ENCODE measurements around the gene IMP4.
"Not testable (repeated sequence)": the region's sequence is repeated elsewhere in the genome, so short reads cannot be mapped to it uniquely, and the experiment has no call there.

Gene IMP4

GRCh38 chr2:130342533-130343275 is at the start of gene IMP4:
Gene IMP4 (plus strand): TSS chr2:130342897. CDS start chr2:130342933, 36 bp downstream.
- DNase-seq, result peak; percentile 98
- in situ Hi-C loops (cut with MboI; ENCODE audit: low pct_unique_long_range_greater_than_20kb, low sequenced_read_pairs), result loop anchor here (25.0 kb wide), 1 partner anchor 180 kb away; no protein-coding TSS in a partner anchor

GRCh38 chr2:130300258-130300969 is 42.3 kb upstream of the IMP4 start:
- in situ Hi-C loops (cut with MboI; ENCODE audit: low pct_unique_long_range_greater_than_20kb, low sequenced_read_pairs), result no loop called here
- no peak for DNase-seq

- DNase-seq, result no peak
- in situ Hi-C loops (cut with MboI; ENCODE audit: low pct_unique_long_range_greater_than_20kb, low sequenced_read_pairs), result no loop called here
Observed at GRCh38 chr2:130300970-130301348, 41.7 kb upstream of the IMP4 start.

- in situ Hi-C loops (cut with MboI; ENCODE audit: low pct_unique_long_range_greater_than_20kb, low sequenced_read_pairs), result no loop called here
- no peak for DNase-seq
Observed at GRCh38 chr2:130302164-130302886, 40.4 kb upstream of the IMP4 start.

GRCh38 chr2:130303169-130303568 is 39.5 kb upstream of the IMP4 start:
- in situ Hi-C loops (cut with MboI; ENCODE audit: low pct_unique_long_range_greater_than_20kb, low sequenced_read_pairs), result no loop called here
- no peak for DNase-seq

GRCh38 chr2:130304726-130305125 is 38.0 kb upstream of the IMP4 start:
- DNase-seq, result no peak
- in situ Hi-C loops (cut with MboI; ENCODE audit: low pct_unique_long_range_greater_than_20kb, low sequenced_read_pairs), result no loop called here

- in situ Hi-C loops (cut with MboI; ENCODE audit: low pct_unique_long_range_greater_than_20kb, low sequenced_read_pairs), result no loop called here
Observed at GRCh38 chr2:130307850-130308249, 34.8 kb upstream of the IMP4 start.

GRCh38 chr2:130310881-130311280 is 31.8 kb upstream of the IMP4 start:
- in situ Hi-C loops (cut with MboI; ENCODE audit: low pct_unique_long_range_greater_than_20kb, low sequenced_read_pairs), result no loop called here
- DNase-seq, result no peak

More at GRCh38 chr2:130307850-130308249, 34.8 kb upstream of the IMP4 start:
- DNase-seq, result no peak

- in situ Hi-C loops (cut with MboI; ENCODE audit: low pct_unique_long_range_greater_than_20kb, low sequenced_read_pairs), result no loop called here
- no peak for DNase-seq
Observed at GRCh38 chr2:130313812-130314334, 28.8 kb upstream of the IMP4 start.

GRCh38 chr2:130314377-130314776 is 28.3 kb upstream of the IMP4 start:
- no peak for DNase-seq
- in situ Hi-C loops (cut with MboI; ENCODE audit: low pct_unique_long_range_greater_than_20kb, low sequenced_read_pairs), result no loop called here

GRCh38 chr2:130316596-130316995 is 26.1 kb upstream of the IMP4 start:
- in situ Hi-C loops (cut with MboI; ENCODE audit: low pct_unique_long_range_greater_than_20kb, low sequenced_read_pairs), result no loop called here
- DNase-seq, result no peak

GRCh38 chr2:130318906-130319305 is 23.8 kb upstream of the IMP4 start:
- no peak for DNase-seq
- in situ Hi-C loops (cut with MboI; ENCODE audit: low pct_unique_long_range_greater_than_20kb, low sequenced_read_pairs), result no loop called here

- DNase-seq, result no peak
- in situ Hi-C loops (cut with MboI; ENCODE audit: low pct_unique_long_range_greater_than_20kb, low sequenced_read_pairs), result no loop called here
Observed at GRCh38 chr2:130319536-130319935, 23.2 kb upstream of the IMP4 start.

GRCh38 chr2:130327703-130328527 is 14.8 kb upstream of the IMP4 start:
- in situ Hi-C loops (cut with MboI; ENCODE audit: low pct_unique_long_range_greater_than_20kb, low sequenced_read_pairs), result loop anchor here (25.0 kb wide), 1 partner anchor 166 kb away; no protein-coding TSS in a partner anchor
- DNase-seq, result no peak

- in situ Hi-C loops (cut with MboI; ENCODE audit: low pct_unique_long_range_greater_than_20kb, low sequenced_read_pairs), result loop anchor here (25.0 kb wide), 1 partner anchor 166 kb away; no protein-coding TSS in a partner anchor
- no peak for DNase-seq
Observed at GRCh38 chr2:130328710-130329109, 14.0 kb upstream of the IMP4 start.

GRCh38 chr2:130332271-130333073 is 10.2 kb upstream of the IMP4 start:
- in situ Hi-C loops (cut with MboI; ENCODE audit: low pct_unique_long_range_greater_than_20kb, low sequenced_read_pairs), result loop anchor here (25.0 kb wide), 1 partner anchor 170 kb away; no protein-coding TSS in a partner anchor
- peak; percentile 73 for DNase-seq

- not testable (repeated sequence) for DNase-seq
- in situ Hi-C loops (cut with MboI; ENCODE audit: low pct_unique_long_range_greater_than_20kb, low sequenced_read_pairs), result loop anchor here (25.0 kb wide), 1 partner anchor 171 kb away; no protein-coding TSS in a partner anchor
Observed at GRCh38 chr2:130333253-130333652, 9.4 kb upstream of the IMP4 start.

- in situ Hi-C loops (cut with MboI; ENCODE audit: low pct_unique_long_range_greater_than_20kb, low sequenced_read_pairs), result loop anchor here (25.0 kb wide), 1 partner anchor 172 kb away; no protein-coding TSS in a partner anchor
- DNase-seq, result no peak
Observed at GRCh38 chr2:130334026-130334425, 8.7 kb upstream of the IMP4 start.

Measured in KBM-7 (cell line).